GM10248 (cell line): ENCODE results near the gene TAF1.
"Not testable (repeated sequence)": the region's sequence is repeated elsewhere in the genome, so short reads cannot be mapped to it uniquely, and the experiment has no call there.

Source experiments
- CTCF ChIA-PET: fragments of 300-600 bp; sonication (Branson Sonifier 250); formaldehyde crosslinking; extraction: SDS; loops from one replicate; lab custom pipeline; 2021; ENCODE audit warnings: antibody characterized with exemption; lab: Yijun Ruan, JAX
- POLR2A ChIA-PET: fragments of 350-650 bp; sonication (Branson Sonifier 250); formaldehyde crosslinking; extraction: SDS; loops from one replicate; lab custom pipeline; 2020; ENCODE audit warnings: antibody characterized with exemption; lab: Yijun Ruan, JAX
- DNase-seq: peaks from one replicate; pipeline ENCODE4 v3.0.0; 2012; ENCODE audit errors: extremely low spot score
- TF ChIP-seq, protein P1 (sequence below): IDR thresholded peaks from 2 replicates; pipeline ENCODE4 v1.5.1; 2012; ENCODE audit warnings: mild to moderate bottlenecking, low read depth; ENCODE audit errors: extremely low read depth, missing control alignments, control extremely low read depth

Gene TAF1, protein sequence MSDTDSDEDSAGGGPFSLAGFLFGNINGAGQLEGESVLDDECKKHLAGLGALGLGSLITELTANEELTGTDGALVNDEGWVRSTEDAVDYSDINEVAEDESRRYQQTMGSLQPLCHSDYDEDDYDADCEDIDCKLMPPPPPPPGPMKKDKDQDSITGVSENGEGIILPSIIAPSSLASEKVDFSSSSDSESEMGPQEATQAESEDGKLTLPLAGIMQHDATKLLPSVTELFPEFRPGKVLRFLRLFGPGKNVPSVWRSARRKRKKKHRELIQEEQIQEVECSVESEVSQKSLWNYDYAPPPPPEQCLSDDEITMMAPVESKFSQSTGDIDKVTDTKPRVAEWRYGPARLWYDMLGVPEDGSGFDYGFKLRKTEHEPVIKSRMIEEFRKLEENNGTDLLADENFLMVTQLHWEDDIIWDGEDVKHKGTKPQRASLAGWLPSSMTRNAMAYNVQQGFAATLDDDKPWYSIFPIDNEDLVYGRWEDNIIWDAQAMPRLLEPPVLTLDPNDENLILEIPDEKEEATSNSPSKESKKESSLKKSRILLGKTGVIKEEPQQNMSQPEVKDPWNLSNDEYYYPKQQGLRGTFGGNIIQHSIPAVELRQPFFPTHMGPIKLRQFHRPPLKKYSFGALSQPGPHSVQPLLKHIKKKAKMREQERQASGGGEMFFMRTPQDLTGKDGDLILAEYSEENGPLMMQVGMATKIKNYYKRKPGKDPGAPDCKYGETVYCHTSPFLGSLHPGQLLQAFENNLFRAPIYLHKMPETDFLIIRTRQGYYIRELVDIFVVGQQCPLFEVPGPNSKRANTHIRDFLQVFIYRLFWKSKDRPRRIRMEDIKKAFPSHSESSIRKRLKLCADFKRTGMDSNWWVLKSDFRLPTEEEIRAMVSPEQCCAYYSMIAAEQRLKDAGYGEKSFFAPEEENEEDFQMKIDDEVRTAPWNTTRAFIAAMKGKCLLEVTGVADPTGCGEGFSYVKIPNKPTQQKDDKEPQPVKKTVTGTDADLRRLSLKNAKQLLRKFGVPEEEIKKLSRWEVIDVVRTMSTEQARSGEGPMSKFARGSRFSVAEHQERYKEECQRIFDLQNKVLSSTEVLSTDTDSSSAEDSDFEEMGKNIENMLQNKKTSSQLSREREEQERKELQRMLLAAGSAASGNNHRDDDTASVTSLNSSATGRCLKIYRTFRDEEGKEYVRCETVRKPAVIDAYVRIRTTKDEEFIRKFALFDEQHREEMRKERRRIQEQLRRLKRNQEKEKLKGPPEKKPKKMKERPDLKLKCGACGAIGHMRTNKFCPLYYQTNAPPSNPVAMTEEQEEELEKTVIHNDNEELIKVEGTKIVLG (N-terminal part only)

GRCh38 chrX:71365875-71366673 lies at the start of gene TAF1:
TAF1 (plus strand) TSS chrX:71366357; CDS start chrX:71366375, 18 bp downstream.
- ChIA-PET POLR2A (interaction anchor here (0.5 to 1.4 kb wide), 13 partner anchors 9 to 367 kb away, joined by 3 to 12 read pairs (median 3); partner anchors contain the start of gene NONO), CTCF (interaction anchor here (1.0 kb wide), 1 partner anchor 112 kb away, joined by 3 read pairs; the partner anchor contains the start of gene ZMYM3)
- TF ChIP-seq, protein P1, sequence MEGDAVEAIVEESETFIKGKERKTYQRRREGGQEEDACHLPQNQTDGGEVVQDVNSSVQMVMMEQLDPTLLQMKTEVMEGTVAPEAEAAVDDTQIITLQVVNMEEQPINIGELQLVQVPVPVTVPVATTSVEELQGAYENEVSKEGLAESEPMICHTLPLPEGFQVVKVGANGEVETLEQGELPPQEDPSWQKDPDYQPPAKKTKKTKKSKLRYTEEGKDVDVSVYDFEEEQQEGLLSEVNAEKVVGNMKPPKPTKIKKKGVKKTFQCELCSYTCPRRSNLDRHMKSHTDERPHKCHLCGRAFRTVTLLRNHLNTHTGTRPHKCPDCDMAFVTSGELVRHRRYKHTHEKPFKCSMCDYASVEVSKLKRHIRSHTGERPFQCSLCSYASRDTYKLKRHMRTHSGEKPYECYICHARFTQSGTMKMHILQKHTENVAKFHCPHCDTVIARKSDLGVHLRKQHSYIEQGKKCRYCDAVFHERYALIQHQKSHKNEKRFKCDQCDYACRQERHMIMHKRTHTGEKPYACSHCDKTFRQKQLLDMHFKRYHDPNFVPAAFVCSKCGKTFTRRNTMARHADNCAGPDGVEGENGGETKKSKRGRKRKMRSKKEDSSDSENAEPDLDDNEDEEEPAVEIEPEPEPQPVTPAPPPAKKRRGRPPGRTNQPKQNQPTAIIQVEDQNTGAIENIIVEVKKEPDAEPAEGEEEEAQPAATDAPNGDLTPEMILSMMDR = no peak
- peak; percentile 90 for DNase-seq

DNA sequence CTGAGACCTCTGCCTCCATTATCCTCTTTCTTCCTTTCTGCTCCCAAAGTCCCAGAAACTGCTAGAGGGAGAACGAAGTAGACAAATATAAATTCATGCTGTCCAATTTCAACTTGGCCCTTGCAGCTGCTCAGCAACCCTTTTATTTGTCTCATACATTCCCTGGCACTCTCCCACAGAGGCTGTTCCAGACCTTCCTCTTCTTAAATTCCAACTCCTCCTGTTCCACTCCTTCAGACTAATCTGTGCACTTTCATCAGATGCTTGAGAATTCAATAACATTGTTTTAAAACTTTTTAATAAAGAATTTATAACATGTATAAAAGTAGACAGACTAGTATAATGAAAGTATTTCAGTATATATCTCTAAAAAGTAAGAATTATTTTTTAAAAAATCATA lies 49.2 kb upstream of the TAF1 start:
- POLR2A ChIA-PET, CTCF ChIA-PET, DNase-seq: not testable (repeated sequence)

DNA sequence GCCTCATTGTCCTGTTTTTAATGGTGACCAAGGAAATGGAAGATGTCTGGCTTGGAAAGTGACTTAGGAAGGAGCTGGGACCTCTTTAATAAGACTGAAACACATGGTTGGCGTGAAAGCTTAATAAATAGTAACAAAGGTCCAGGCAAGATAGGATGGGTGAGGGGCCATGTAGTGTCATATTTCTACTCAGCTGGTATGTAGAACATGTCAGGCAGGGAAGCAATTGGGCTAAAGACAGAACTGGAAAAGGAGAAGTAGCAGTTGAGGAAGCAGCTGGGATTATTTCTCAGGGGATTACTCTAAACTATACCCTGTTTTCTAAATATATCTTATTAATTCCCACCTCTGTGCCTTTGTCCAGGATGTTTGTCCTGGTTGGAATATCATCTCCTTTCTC lies 46.0 kb upstream of the TAF1 start:
- POLR2A ChIA-PET = no interaction called here
- no peak for DNase-seq
- TF ChIP-seq, protein P1 = no peak
- CTCF ChIA-PET = interaction anchor here (1.2 kb wide), 1 partner anchor 11 kb away, joined by 3 read pairs; no protein-coding TSS in a partner anchor

DNA sequence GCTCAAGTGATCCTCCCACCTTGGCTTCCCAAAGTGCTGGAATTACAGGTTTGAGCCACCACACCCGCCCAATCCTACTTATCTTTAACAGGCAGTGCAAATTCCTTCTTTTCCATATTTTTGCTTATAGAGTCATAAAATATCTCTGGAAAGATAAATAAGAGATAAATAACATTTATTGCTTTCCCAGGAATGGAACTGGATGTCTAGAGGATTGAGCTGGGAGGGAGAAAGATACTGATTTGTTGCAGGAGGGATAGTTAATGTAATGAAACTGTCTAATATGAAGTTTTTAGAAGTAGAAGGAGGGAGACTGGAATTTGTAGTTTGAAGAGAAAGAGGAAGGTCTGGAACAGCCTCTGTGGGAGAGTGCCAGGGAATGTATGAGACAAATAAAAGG lies 44.4 kb upstream of the TAF1 start:
- ChIA-PET CTCF (no interaction called here), POLR2A (no interaction called here)
- TF ChIP-seq, protein P1 = no peak
- no peak for DNase-seq

- DNase-seq, POLR2A ChIA-PET, CTCF ChIA-PET: not testable (repeated sequence)
These were observed 41.7 kb upstream of the TAF1 start for GRCh38 chrX:71324452-71324851.

DNA sequence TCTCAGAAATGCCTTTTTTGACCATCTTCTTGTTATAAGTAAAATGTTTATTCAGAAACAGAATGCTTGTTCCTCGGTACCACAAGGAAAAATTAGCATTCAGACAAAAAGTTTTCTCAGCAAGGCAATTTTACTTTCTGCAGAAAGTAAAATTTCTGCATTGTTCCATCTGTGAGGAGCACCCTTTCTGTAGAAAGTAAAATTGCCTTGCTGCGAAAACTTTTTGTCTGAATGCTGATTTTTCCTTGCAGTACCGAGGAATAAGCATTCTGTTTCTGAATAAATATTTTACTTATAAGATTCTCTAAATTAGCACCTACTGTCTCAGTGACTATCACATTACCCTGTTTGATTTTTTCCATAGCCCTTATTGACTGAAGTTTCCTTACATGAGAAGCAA lies 39.8 kb upstream of the TAF1 start:
- TF ChIP-seq, protein P1 = no peak
- ChIA-PET POLR2A (no interaction called here), CTCF (no interaction called here)
- DNase-seq = no peak

DNA sequence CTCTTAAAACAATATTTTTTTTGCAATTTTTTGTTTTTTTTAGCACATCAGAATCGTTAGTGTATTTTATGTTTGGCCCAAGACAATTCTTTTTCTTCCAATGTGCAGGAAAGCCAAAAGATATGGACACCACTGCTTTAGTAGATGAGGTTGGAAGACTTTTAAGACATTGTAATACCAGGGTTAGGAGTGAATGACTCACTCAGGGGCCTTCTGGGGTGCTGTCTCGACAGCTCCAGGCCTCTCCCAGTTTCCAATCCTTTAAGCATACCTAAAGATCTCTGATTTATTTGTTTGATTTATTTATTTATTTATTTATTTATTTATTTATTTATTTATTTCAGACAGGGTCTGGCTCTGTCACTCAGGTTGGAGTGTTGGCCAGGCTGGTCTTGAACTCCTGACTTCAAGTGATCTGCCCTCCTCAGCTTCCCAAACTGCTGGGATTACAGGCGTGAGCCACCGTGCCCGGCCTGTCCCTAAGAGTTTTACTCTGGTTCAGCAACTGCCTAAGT lies 16.9 kb upstream of the TAF1 start:
- DNase-seq, CTCF ChIA-PET: not testable (repeated sequence)

DNA sequence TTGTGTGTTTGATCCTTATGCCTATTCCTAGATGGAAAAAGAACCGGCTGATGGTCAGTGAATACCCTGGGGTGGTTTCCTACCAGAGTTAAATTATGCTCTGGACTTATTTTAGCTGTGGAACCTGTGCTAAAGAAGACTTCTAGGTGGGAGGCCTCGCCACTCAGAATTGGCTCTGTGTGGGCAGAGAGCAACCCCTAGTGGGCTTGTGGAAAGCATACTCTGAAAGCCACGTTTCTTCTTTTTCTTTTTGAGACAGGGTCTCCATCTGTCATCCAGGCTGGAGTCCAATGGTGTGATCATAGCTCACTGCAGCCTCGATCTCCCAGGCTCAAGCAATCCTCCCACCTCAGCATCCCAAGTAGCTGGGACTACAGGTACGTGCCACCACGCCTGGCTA lies 16.3 kb upstream of the TAF1 start:
- POLR2A ChIA-PET, DNase-seq, CTCF ChIA-PET: not testable (repeated sequence)

More for the DNA sequence above, 16.9 kb upstream of the TAF1 start:
- POLR2A ChIA-PET = not testable (repeated sequence)

DNA sequence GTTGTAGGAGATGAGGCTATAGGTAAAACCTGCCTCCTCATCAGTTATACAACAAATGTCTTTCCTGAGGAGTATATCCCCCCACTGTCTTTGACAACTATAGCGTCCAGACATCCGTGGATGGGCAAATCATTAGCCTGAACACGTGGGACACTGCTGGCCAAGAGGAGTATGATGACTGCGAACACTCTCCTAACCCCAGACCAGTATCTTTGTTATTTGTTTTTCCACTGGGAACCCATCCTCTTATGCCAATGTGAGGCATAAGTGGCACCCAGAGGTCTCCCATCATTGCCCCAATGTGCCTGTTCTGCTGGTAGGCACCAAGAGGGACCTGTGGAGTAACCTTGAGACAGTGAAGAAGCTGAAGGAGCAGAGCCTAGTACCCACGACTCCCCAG lies 13.7 kb upstream of the TAF1 start:
- DNase-seq, POLR2A ChIA-PET: not testable (repeated sequence)
- CTCF ChIA-PET = interaction anchor here (0.5 kb wide), 1 partner anchor 130 kb away, joined by 3 read pairs; no protein-coding TSS in a partner anchor
